ENCODE results near the gene NOL4L. TPM values are rescaled to one million over a fixed set of nuclear protein-coding genes. Genes with fewer than 3 reads are reported as not detected.

NOL4L gene
- total RNA-seq, 4 donors from 2014 or later = 5.9 to 20.5 (median 6.9) TPM

GRCh38 chr20:32478576-32478975, 106.6 kb downstream of the NOL4L start:
- no peak for TF ChIP-seq CTCF (IDR thresholded peaks at IDR 0.05; ENCODE audit: low read depth)

DNA sequence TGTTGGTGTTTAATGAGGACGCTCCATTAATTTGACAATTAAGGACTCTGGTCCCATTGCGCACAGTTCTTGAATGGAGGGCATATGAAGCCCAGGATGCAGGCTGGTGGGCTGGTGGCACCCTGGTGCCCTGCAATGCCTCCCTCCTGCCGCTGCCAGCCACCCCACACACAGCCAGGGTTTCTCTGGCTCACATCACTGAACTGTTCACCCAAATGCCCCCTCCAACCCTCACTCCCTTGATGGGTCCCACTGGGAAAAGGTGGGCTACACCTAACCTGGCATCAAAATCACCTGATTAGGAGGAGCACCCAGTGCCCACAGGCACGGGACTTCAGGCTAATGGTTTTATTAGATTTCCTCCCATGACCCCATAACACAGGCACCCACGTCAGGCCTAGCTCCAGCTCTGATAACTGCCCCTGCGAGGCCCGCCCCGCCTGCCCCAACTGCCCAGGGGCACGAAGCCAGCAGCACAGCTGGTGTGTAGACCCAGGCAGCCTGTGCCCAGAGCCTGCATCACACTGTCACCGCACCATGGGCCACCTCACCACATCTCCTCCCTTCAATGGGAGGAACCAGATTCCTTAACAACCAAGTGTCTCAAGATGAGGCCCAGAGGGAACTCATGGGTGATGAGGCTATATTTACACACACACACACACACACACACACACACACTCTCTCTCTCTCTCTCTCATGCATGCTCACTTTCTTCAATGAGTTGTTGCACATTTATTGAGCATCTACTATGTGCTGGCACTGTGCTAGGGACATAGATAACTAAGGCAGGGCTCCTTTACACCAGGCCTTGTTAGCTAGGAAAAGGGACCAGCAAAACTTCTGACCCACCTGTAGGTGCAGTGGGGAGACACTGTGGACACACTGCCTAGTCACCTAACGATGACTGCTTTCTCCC, 107.3 kb downstream of the NOL4L start:
- TF ChIP-seq CTCF (IDR thresholded peaks at IDR 0.05; ENCODE audit: low read depth) = no peak

GRCh38 chr20:32476684-32477593, 108.2 kb downstream of the NOL4L start:
- no peak for TF ChIP-seq CTCF (IDR thresholded peaks at IDR 0.05; ENCODE audit: low read depth)

DNA sequence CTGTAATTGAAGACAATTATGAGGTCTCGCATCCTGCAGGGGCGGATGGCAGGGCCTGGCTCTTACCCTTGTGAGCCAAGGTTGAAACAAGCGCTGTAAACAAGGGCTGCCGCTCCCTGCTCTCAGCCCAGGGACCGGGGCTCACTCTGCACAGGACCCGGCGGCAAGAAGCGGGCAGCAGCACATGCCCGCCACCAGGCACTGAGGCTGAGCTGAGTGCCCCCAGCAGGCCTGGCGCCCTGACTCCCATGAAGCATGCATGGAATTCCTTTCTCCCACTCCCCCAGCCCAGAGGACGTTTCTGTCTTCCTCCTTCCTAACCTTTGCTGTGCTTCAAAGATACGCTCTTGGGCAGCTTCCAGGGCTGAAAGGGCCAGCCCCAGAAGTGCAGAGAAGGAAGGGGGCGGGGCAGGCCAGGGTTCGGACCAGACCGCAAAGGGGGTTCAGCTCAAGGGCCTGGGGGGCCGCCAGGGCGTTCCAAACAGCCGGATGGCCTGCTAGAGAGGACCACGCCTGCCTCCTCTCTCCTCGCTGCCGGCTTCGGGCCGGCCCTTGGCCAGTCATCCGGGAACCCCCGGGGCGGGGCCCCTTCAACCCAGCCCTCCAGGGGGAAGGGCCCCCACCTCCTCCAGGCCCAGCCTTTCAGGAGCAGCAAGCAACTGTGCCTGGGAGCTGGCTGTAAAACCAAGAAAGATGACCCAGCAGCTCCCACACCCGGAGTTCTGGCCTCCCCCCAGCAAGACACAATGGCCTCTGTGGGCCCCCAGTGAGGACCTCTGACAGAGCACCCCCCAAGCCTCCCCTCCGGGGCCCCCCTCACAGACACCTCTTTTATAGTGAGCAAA, 109.9 kb downstream of the NOL4L start:
- TF ChIP-seq CTCF (IDR thresholded peaks at IDR 0.05; ENCODE audit: low read depth) = no peak

DNA sequence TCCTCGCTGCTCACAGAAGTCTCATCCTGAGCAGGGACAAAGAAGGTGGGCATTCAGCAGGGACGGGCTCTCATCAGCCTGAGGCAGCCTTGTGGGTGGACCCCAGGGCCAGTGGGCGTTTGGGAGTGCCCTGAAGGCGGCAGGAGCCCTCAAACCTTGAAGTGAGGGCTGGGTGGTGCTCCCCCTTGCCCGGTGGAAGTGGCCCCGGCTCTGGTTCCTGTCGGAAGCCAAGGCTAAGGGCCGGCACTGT, 110.5 kb downstream of the NOL4L start:
- TF ChIP-seq CTCF (IDR thresholded peaks at IDR 0.05; ENCODE audit: low read depth) = no peak

DNA sequence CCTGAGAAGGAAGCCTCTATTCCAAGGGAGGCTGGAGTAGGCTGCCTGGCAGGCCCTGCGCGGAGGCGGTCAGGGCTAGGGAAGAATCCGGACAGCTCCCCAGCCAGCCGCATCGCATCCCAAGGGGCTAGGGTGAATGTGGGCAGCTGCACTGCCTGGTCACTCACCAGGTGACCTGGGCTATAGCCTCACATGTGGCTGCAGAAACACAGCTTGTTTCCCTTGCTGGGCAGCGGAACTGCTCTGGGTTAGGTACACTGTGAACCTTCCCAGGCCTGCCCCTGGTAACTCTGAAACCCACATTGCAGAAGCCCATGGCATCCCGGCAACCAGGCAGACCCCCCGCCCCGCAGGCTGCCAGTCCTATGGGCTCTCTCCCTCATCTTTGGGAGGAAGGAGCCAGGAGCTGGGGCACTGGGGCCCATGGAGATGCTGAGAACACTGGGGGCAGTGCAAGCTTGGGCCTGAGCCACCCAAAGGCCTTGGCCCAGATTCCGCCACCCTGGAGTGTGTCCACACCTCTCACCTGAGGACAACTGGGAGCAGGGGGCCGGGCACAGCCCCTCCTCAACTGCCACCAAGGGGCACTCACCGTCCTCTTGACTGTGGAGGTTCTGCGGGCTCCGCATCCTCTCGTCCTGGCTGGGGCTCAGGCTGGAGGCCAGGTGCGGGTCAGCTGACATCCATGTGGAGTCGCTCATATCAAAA, 111.0 kb downstream of the NOL4L start:
- TF ChIP-seq CTCF (IDR thresholded peaks at IDR 0.05; ENCODE audit: low read depth) = no peak
